GM12878 (cell line): ENCODE data around the gene NHSL1. TPM values are rescaled to one million over a fixed set of nuclear protein-coding genes. Genes with fewer than 3 reads are reported as not detected.

Experiments used
- ATAC-seq: fragments of 200-7000 bp; cut with Tn5 transposase; 3 replicates; pipeline ENCODE4 v1.9.1; 2020; ENCODE audit warnings: mild to moderate bottlenecking, moderate library complexity
- BruUV-seq: library from RNA; stranded (reverse); fragments of 400-500 nt; replicated peaks from 2 replicates; lab custom pipeline; 2021; lab: Mats Ljungman, UMichigan
- CTCF ChIA-PET: fragments of 300-600 bp; sonication (Branson Sonifier 250); formaldehyde crosslinking; extraction: SDS; loops from one replicate; lab custom pipeline; 2021; ENCODE audit warnings: inconsistent platforms; lab: Yijun Ruan, JAX
- POLR2A ChIA-PET: fragments of 350-600 bp; formaldehyde crosslinking; extraction: SDS; loops from one replicate; lab custom pipeline; 2021; ENCODE audit warnings: inconsistent platforms; lab: Charles Lee
- RAD21 ChIA-PET: fragments of 300-600 bp; sonication (Branson Sonifier 250); formaldehyde crosslinking; loops from one replicate; lab custom pipeline; 2023; ENCODE audit warnings: antibody characterized with exemption; ENCODE audit not compliant: unreplicated experiment; lab: Charles Lee
- SMC1A ChIA-PET: fragments of 300-600 bp; sonication (Branson Sonifier 250); formaldehyde crosslinking; loops from one replicate; lab custom pipeline; 2023; ENCODE audit not compliant: unreplicated experiment, uncharacterized antibody; lab: Charles Lee
- DNase-seq: peaks from one replicate; pipeline ENCODE4 v3.0.0-alpha.2; 2011; ENCODE audit warnings: low read depth, low spot score
- FAIRE-seq: peaks from 3 replicates; lab custom pipeline; 2011; peaks lifted over from hg19 to GRCh38; lab: Jason Lieb, UNC
- H2AFZ ChIP-seq: 2 replicates; pipeline ENCODE4 v1.6.0; 2011; ENCODE audit warnings: low read depth, low read length, control low read depth; ENCODE audit not compliant: control insufficient read depth
- H3K27ac ChIP-seq: 2 replicates; pipeline ENCODE4 v1.5.1; 2011; ENCODE audit warnings: control low read depth; ENCODE audit not compliant: control insufficient read depth, insufficient read depth
- H3K27me3 ChIP-seq, 2 experiments: replicated peaks in 1 of 2; 2 replicates each; pipeline versions ENCODE4 v1.6.0 to v1.6.1; 2011; ENCODE audit warnings: low read length in 1 of 2; ENCODE audit not compliant: control insufficient read depth in 2 of 2, insufficient read depth in 2 of 2
- H3K36me3 ChIP-seq, 2 experiments: 2 replicates each; pipeline ENCODE4 v1.5.1; 2011; ENCODE audit warnings: low read length in 1 of 2; ENCODE audit not compliant: control insufficient read depth in 2 of 2, insufficient read depth in 2 of 2
- H3K4me1 ChIP-seq: 2 replicates; pipeline ENCODE4 v1.6.1; 2011; ENCODE audit warnings: mild to moderate bottlenecking, low read length, moderate library complexity, mixed read lengths; ENCODE audit not compliant: control insufficient read depth, insufficient read depth
- H3K4me2 ChIP-seq: 2 replicates; pipeline ENCODE4 v1.6.0; 2011; ENCODE audit warnings: control low read depth; ENCODE audit not compliant: control insufficient read depth, insufficient read depth
- H3K4me3 ChIP-seq: fragments of 200-600 bp; sonication (generic); 2 replicates; pipeline ENCODE4 v1.5.1; 2016
- H3K79me2 ChIP-seq: 2 replicates; pipeline ENCODE4 v1.6.0; 2011; ENCODE audit warnings: low read length; ENCODE audit not compliant: control insufficient read depth, insufficient read depth
- H3K9ac ChIP-seq: 2 replicates; pipeline ENCODE4 v1.8.0; 2011; ENCODE audit warnings: low read length, control low read depth, mixed read lengths; ENCODE audit not compliant: control insufficient read depth, insufficient read depth
- H3K9me3 ChIP-seq: replicated peaks from 3 replicates; pipeline ENCODE4 v1.5.1; 2011; ENCODE audit warnings: mild to moderate bottlenecking, low read length; ENCODE audit not compliant: control insufficient read depth, insufficient read depth
- H4K20me1 ChIP-seq: 2 replicates; pipeline ENCODE4 v1.6.0; 2011; ENCODE audit not compliant: control insufficient read depth, insufficient read depth
- ASH2L ChIP-seq: fragments of 300-600, 200-600 bp; sonication (generic); IDR thresholded peaks from 2 replicates; pipeline ENCODE4 v1.6.1; 2017; ENCODE audit warnings: low read depth, mild to moderate bottlenecking, borderline replicate concordance
- CBFB ChIP-seq: IDR thresholded peaks from 2 replicates; pipeline ENCODE4 v1.6.1; 2016; ENCODE audit warnings: antibody characterized with exemption, low read depth
- EGR1 ChIP-seq, 2 experiments: IDR thresholded peaks; 1 replicate in 1 of 2; 2 replicates in 1 of 2; pipeline ENCODE4 v1.6.1; 2011 to 2012; ENCODE audit warnings: low read depth in 2 of 2, low read length in 2 of 2, borderline replicate concordance in 1 of 2, mild to moderate bottlenecking in 1 of 2, moderate library complexity in 1 of 2
- FOXM1 ChIP-seq: IDR thresholded peaks from 2 replicates; pipeline ENCODE4 v1.6.1; 2012; ENCODE audit warnings: low read depth, mild to moderate bottlenecking, inconsistent platforms, low read length, moderate library complexity
- HDAC2 ChIP-seq: fragments of 200-600 bp; sonication (generic); IDR thresholded peaks from 2 replicates; pipeline ENCODE4 v1.6.1; 2017
- MTA2 ChIP-seq: fragments of 450-650 bp; IDR thresholded peaks from 2 replicates; pipeline ENCODE4 v1.6.1; 2016; ENCODE audit warnings: low read depth, mild to moderate bottlenecking, moderate library complexity
- MTA3 ChIP-seq: IDR thresholded peaks from 2 replicates; pipeline ENCODE4 v1.6.1; 2012; ENCODE audit warnings: low read length, inconsistent platforms, borderline replicate concordance
- SIN3A ChIP-seq: IDR thresholded peaks from 2 replicates; pipeline ENCODE4 v1.6.1; 2012; ENCODE audit warnings: low read depth, low read length, improper control_type of control experiment
- YY1 ChIP-seq: IDR thresholded peaks from 2 replicates; pipeline ENCODE4 v1.6.1; 2011; ENCODE audit warnings: low read depth, mild to moderate bottlenecking, low read length
- ZNF217 ChIP-seq: fragments of 450-650 bp; IDR thresholded peaks from 2 replicates; pipeline ENCODE4 v1.6.1; 2017; ENCODE audit warnings: antibody characterized with exemption, mild to moderate bottlenecking
- ZNF384 ChIP-seq: IDR thresholded peaks from 2 replicates; pipeline ENCODE4 v1.6.1; 2012; ENCODE audit warnings: low read depth, mild to moderate bottlenecking, low read length, improper control_type of control experiment, borderline replicate concordance
- WGBS: methylation state at CpG from one replicate; pipeline ENCODE4 v1.1.6; 2016; ENCODE audit warnings: low lambda C conversion rate; ENCODE audit not compliant: insufficient replicate concordance, insufficient coverage; ENCODE audit errors: missing lambda C conversion rate; 5-methylcytosine and 5-hydroxymethylcytosine counted together
- in situ Hi-C: fragments of 300-500 bp; cut with MboI; formaldehyde crosslinking; loops from 9 replicates; pipeline ENCODE4 v1.14.3; 2018; ENCODE audit warnings: mixed read lengths
- intact Hi-C: fragments of 100-400 bp; cut with micrococcal nuclease; formaldehyde crosslinking; loops from one replicate; pipeline ENCODE4 v1.14.2; 2022; ENCODE audit not compliant: unreplicated experiment
- polyA plus RNA-seq, 11 experiments: library from polyadenylated mRNA; depleted of rRNA in 4 of 11; unstranded in 6 of 11; stranded (reverse) in 5 of 11; fragments of >200 nt; fragmentation: Nextera tagmentation in 4 of 11; fragmentation: Illumina TruSeq in 1 of 11; extraction: Ambion mirVana in 4 of 11; extraction: Trizol in 1 of 11; gene quantifications; 1 replicate in 1 of 11; 2 replicates in 10 of 11; pipeline versions ENCODE4 v1.2.1 to v1.2.3, GENCODE V29; 2011 to 2016; ENCODE audit warnings: inconsistent platforms in 2 of 11, missing spikeins in 2 of 11, low read depth in 1 of 11
- total RNA-seq, 4 experiments: library from RNA; depleted of rRNA in 3 of 4; stranded (reverse); fragments of >200 nt in 3 of 4; fragmentation: Illumina TruSeq in 1 of 4; extraction: Trizol in 1 of 4; gene quantifications; 2 replicates each; pipeline versions ENCODE4 v1.2.1 to v1.2.3, GENCODE V29; 2013 to 2021
- TF ChIP-seq, protein P1 (sequence below): IDR thresholded peaks from 2 replicates; pipeline ENCODE4 v1.6.1; 2011; ENCODE audit warnings: borderline replicate concordance, low read depth, mild to moderate bottlenecking, moderate library complexity, low read length; ENCODE audit not compliant: insufficient read depth, poor library complexity, severe bottlenecking
- TF ChIP-seq, protein P2 (sequence below): fragments of 150-350 bp; IDR thresholded peaks from 2 replicates; pipeline ENCODE4 v1.6.1; 2016; ENCODE audit warnings: low read depth, low read length

The NHSL1 gene
- total and polyA plus RNA-seq, 10 of the 15 experiments (the other 5 are each of a cell fraction or from before 2014, with no cell fraction given) = 0.26 to 14.1 (median 0.90) TPM

- Histone ChIP-seq H4K20me1 (no peaks in the 10 kb centered on the region), H3K9ac (no peak overlapping the region), H3K27ac (no peak overlapping the region), H3K4me1 (no peaks in the 10 kb centered on the region), H3K4me3 (no peak overlapping the region), H3K79me2 (no peaks in the 10 kb centered on the region), H3K9me3 (no peaks in the 10 kb centered on the region), H3K36me3 (no peaks in the 10 kb centered on the region; a peak in 1 of 4 replicates), H3K4me2 (no peak overlapping the region), H2AFZ (no peak overlapping the region), H3K27me3 (no peaks in the 10 kb centered on the region)
- no TSS peak for BruUV-seq
- POLR2A ChIA-PET = no interaction called here
- ATAC-seq (no peak), FAIRE-seq (no peak), DNase-seq (no peak)
- SMC1A ChIA-PET = interaction anchor here (1.0 to 7.4 kb wide), 5 partner anchors 11 to 62 kb away, joined by 4 to 51 read pairs (median 15); no protein-coding TSS in a partner anchor
- RAD21 ChIA-PET = interaction anchor here (1.2 to 1.3 kb wide), 2 partner anchors 9 to 62 kb away, joined by 4 to 6 read pairs; no protein-coding TSS in a partner anchor
- WGBS = 52% methylated on average over 6 of the region's 6 CpGs
- intact Hi-C loops = no loop called here
- TF ChIP-seq CBFB (no peak), HDAC2 (no peak), SIN3A (no peak), EGR1 (IDR thresholded peaks at IDR 0.05; ENCODE audit: borderline replicate concordance in 1 of 2, low read depth in 2 of 2, low read length in 2 of 2) (no peak), MTA3 (no peak), MTA2 (no peak), ZNF217 (no peak), FOXM1 (no peak), YY1 (no peak), ASH2L (no peak), ZNF384 (no peak)
- TF ChIP-seq, protein P1, sequence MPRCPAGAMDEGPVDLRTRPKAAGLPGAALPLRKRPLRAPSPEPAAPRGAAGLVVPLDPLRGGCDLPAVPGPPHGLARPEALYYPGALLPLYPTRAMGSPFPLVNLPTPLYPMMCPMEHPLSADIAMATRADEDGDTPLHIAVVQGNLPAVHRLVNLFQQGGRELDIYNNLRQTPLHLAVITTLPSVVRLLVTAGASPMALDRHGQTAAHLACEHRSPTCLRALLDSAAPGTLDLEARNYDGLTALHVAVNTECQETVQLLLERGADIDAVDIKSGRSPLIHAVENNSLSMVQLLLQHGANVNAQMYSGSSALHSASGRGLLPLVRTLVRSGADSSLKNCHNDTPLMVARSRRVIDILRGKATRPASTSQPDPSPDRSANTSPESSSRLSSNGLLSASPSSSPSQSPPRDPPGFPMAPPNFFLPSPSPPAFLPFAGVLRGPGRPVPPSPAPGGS = no peak
- TF ChIP-seq, protein P2, sequence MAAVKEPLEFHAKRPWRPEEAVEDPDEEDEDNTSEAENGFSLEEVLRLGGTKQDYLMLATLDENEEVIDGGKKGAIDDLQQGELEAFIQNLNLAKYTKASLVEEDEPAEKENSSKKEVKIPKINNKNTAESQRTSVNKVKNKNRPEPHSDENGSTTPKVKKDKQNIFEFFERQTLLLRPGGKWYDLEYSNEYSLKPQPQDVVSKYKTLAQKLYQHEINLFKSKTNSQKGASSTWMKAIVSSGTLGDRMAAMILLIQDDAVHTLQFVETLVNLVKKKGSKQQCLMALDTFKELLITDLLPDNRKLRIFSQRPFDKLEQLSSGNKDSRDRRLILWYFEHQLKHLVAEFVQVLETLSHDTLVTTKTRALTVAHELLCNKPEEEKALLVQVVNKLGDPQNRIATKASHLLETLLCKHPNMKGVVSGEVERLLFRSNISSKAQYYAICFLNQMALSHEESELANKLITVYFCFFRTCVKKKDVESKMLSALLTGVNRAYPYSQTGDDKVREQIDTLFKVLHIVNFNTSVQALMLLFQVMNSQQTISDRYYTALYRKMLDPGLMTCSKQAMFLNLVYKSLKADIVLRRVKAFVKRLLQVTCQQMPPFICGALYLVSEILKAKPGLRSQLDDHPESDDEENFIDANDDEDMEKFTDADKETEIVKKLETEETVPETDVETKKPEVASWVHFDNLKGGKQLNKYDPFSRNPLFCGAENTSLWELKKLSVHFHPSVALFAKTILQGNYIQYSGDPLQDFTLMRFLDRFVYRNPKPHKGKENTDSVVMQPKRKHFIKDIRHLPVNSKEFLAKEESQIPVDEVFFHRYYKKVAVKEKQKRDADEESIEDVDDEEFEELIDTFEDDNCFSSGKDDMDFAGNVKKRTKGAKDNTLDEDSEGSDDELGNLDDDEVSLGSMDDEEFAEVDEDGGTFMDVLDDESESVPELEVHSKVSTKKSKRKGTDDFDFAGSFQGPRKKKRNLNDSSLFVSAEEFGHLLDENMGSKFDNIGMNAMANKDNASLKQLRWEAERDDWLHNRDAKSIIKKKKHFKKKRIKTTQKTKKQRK = no peak
- in situ Hi-C loops = no loop called here
- CTCF ChIA-PET = interaction anchor here (0.6 to 4.0 kb wide), 3 partner anchors 17 to 74 kb away, joined by 3 to 25 read pairs (median 3); no protein-coding TSS in a partner anchor
Measured at GRCh38 chr6:138446821-138447220, 52.5 kb downstream of the NHSL1 start.
